ENCODE measurements around the gene SERTM2.

- TF ChIP-seq CTCF (IDR thresholded peaks at IDR 0.05; ENCODE audit: control extremely low read depth in 1 of 3, insufficient read depth in 1 of 3, low read depth in 1 of 3, low read length in 3 of 3) (no peak), ZNF274 (IDR thresholded peaks at IDR 0.05; ENCODE audit: borderline replicate concordance, extremely low read depth, low read length) (no peak)
Observed at GRCh38 chrX:111504941-111505340, 6.5 kb upstream of the SERTM2 start.
